ENCODE results near the gene UBE2I.

The UBE2I gene

DNA sequence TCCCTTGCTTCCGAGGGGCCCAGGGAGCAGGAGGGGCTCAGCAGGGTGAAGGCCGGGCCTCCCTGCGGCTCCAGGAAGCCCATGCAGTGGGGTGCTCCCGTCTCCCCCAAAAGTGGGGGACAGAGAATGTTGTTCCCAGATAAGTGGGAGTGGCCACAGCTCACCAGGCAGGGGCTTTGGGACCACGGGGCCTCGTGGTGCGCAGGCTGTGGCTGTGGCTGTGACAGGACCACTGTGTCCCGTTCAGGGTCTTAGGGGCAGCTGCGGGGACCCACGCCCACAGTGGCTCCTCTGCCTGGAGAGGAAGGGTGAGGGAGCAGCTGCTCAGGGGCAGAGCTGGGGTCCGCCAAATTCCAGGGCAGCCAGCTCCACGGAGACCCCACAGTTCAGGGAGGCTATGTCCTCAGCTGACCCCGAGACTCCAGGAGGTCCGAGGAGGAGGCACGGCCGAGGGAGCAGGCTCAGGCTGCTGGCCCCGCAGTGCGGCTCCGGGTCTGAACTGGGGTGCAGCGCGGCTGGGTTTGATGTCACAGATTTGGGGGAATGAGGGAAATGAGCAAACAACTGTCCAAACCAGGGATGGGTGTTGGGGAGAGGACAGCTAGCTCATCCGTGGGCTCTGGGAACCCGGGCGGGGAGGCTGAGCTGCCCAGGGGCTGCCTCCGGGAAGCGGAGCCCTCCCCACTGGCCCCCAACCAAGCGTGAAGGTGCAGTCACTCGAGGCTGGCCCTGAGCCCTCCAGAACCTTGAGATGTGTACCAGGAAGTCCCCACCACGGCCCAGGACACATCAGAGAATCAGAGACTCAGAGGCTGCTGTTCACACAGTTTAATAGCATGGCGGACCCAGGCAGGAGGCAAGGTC, 30.1 kb upstream of the UBE2I start:
- H3K9me3 ChIP-seq (ENCODE audit: insufficient read depth, low read length): no peaks in the 10 kb centered on the region
- no peak overlapping the region for H3K4me3 ChIP-seq (ENCODE audit: low read length)
- no peak overlapping the region for H3K9ac ChIP-seq (ENCODE audit: low read length)
- no peak overlapping the region for H3K27ac ChIP-seq (ENCODE audit: low read length)
- H3K4me2 ChIP-seq (ENCODE audit: low read length): no peak overlapping the region
- H3K79me2 ChIP-seq (ENCODE audit: low read length): no peaks in the 10 kb centered on the region
- no peaks in the 10 kb centered on the region for H3K4me1 ChIP-seq (ENCODE audit: low read length)
- no peaks in the 10 kb centered on the region for H3K36me3 ChIP-seq (replicated peaks; ENCODE audit: low read depth, low read length)
- TF ChIP-seq, protein P1, sequence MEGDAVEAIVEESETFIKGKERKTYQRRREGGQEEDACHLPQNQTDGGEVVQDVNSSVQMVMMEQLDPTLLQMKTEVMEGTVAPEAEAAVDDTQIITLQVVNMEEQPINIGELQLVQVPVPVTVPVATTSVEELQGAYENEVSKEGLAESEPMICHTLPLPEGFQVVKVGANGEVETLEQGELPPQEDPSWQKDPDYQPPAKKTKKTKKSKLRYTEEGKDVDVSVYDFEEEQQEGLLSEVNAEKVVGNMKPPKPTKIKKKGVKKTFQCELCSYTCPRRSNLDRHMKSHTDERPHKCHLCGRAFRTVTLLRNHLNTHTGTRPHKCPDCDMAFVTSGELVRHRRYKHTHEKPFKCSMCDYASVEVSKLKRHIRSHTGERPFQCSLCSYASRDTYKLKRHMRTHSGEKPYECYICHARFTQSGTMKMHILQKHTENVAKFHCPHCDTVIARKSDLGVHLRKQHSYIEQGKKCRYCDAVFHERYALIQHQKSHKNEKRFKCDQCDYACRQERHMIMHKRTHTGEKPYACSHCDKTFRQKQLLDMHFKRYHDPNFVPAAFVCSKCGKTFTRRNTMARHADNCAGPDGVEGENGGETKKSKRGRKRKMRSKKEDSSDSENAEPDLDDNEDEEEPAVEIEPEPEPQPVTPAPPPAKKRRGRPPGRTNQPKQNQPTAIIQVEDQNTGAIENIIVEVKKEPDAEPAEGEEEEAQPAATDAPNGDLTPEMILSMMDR (IDR thresholded peaks at IDR 0.05; ENCODE audit: low read depth, low read length): no peak
- TF ChIP-seq EZH2phosphoT487 (IDR thresholded peaks at IDR 0.05; ENCODE audit: low read depth): no peak
- H2AFZ ChIP-seq (ENCODE audit: low read depth, low read length): no peak overlapping the region
- no peaks in the 10 kb centered on the region for H4K20me1 ChIP-seq (ENCODE audit: insufficient read depth, low read length)
- H3K27me3 ChIP-seq (ENCODE audit: low read depth, low read length): no peaks in the 10 kb centered on the region

DNA sequence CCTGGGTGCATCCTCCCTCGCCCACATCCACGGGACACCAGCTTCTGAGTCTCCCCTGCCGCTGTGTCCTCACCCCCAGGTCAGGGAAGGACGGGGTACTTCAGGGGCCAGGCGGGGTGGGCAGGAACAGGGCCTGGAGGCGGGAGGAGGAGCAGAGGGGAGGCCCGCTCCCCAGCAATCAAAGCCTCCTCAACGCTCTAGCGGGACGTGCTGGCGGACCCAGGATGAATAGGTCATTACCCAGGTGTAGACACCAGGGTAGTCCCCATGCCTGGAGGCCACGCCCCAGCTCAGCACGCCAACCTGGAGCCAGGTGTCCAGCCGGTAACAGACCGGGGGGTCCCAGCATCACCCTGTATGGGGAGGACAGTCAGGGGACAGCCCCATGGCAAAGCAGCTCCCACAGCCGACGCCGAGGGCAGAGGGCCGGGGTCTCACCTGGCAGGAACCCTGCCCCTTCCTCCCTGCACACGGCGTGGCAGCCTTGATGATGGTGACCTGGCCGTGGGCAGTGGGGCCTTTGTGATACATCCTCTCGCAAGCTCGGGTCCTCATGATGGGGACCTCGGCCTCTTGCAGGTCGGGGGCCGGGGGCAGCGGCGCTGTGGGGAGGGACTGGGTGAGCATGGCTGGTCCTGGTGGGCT, 29.4 kb upstream of the UBE2I start:
- H3K27me3 ChIP-seq (ENCODE audit: low read depth, low read length): no peaks in the 10 kb centered on the region
- no peak overlapping the region for H3K4me3 ChIP-seq (ENCODE audit: low read length)
- H3K4me2 ChIP-seq (ENCODE audit: low read length): no peak overlapping the region
- no peak overlapping the region for H3K9ac ChIP-seq (ENCODE audit: low read length)
- H2AFZ ChIP-seq (ENCODE audit: low read depth, low read length): no peak overlapping the region
- no peak for TF ChIP-seq EZH2phosphoT487 (IDR thresholded peaks at IDR 0.05; ENCODE audit: low read depth)
- TF ChIP-seq, protein P1 (IDR thresholded peaks at IDR 0.05; ENCODE audit: low read depth, low read length): no peak
- H3K27ac ChIP-seq (ENCODE audit: low read length): no peak overlapping the region
- H3K9me3 ChIP-seq (ENCODE audit: insufficient read depth, low read length): no peaks in the 10 kb centered on the region
- H4K20me1 ChIP-seq (ENCODE audit: insufficient read depth, low read length): no peaks in the 10 kb centered on the region
- no peaks in the 10 kb centered on the region for H3K36me3 ChIP-seq (replicated peaks; ENCODE audit: low read depth, low read length)
- no peaks in the 10 kb centered on the region for H3K4me1 ChIP-seq (ENCODE audit: low read length)
- H3K79me2 ChIP-seq (ENCODE audit: low read length): no peaks in the 10 kb centered on the region

DNA sequence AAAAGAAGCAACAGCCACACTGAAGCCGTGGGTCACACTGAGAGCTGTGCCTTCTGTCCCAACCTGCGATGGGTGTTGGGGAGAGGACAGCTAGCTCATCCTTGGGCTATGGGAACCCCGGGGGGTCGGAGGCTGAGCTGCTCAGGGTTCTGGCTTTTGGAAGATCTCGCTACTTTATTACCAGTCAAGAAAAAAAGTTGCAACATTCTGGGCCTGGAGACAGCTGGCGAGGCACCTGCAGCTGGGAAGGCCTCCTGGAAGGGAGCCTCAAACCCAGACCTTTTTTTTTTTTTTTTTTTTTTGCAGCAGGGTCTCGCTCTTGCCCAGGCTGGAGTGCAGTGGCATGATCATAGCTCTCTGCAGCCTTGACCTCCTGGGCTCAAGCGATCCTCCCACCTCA, 28.7 kb upstream of the UBE2I start:
- H3K36me3 ChIP-seq (replicated peaks; ENCODE audit: low read depth, low read length): no peaks in the 10 kb centered on the region
- no peak overlapping the region for H3K4me2 ChIP-seq (ENCODE audit: low read length)
- no peak overlapping the region for H3K4me3 ChIP-seq (ENCODE audit: low read length)
- H3K27ac ChIP-seq (ENCODE audit: low read length): no peak overlapping the region
- no peaks in the 10 kb centered on the region for H3K27me3 ChIP-seq (ENCODE audit: low read depth, low read length)
- no peaks in the 10 kb centered on the region for H3K79me2 ChIP-seq (ENCODE audit: low read length)
- no peak overlapping the region for H3K9ac ChIP-seq (ENCODE audit: low read length)
- H2AFZ ChIP-seq (ENCODE audit: low read depth, low read length): no peak overlapping the region
- no peaks in the 10 kb centered on the region for H3K4me1 ChIP-seq (ENCODE audit: low read length)
- TF ChIP-seq, protein P1 (IDR thresholded peaks at IDR 0.05; ENCODE audit: low read depth, low read length): no peak
- TF ChIP-seq EZH2phosphoT487 (IDR thresholded peaks at IDR 0.05; ENCODE audit: low read depth): no peak
- no peaks in the 10 kb centered on the region for H4K20me1 ChIP-seq (ENCODE audit: insufficient read depth, low read length)
- no peaks in the 10 kb centered on the region for H3K9me3 ChIP-seq (ENCODE audit: insufficient read depth, low read length)

DNA sequence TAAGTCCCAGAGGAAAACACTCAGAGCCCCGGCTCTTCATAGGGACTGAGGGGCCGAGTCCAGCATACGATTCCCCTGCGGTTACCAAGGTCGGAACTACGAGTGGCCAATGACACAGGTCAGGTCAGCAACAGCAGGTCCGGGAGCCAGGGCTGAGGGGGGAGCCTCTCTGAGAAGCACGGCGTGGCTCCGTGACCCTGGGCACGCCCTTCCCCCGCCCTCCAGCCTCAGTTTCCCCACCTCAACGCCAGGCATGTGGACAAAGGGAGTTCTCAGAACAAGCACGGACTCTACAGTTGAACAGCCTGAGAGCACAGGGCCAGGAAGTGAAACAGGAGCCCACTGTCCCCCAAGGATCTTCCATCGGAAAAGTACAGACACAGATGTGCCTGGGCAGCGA, 27.9 kb upstream of the UBE2I start:
- H3K9ac ChIP-seq (ENCODE audit: low read length): no peak overlapping the region
- no peaks in the 10 kb centered on the region for H3K36me3 ChIP-seq (replicated peaks; ENCODE audit: low read depth, low read length)
- H2AFZ ChIP-seq (ENCODE audit: low read depth, low read length): no peak overlapping the region
- H4K20me1 ChIP-seq (ENCODE audit: insufficient read depth, low read length): no peaks in the 10 kb centered on the region
- no peaks in the 10 kb centered on the region for H3K9me3 ChIP-seq (ENCODE audit: insufficient read depth, low read length)
- no peaks in the 10 kb centered on the region for H3K79me2 ChIP-seq (ENCODE audit: low read length)
- TF ChIP-seq, protein P1 (IDR thresholded peaks at IDR 0.05; ENCODE audit: low read depth, low read length): no peak
- no peak for TF ChIP-seq EZH2phosphoT487 (IDR thresholded peaks at IDR 0.05; ENCODE audit: low read depth)
- H3K27me3 ChIP-seq (ENCODE audit: low read depth, low read length): no peaks in the 10 kb centered on the region
- no peaks in the 10 kb centered on the region for H3K4me1 ChIP-seq (ENCODE audit: low read length)
- H3K27ac ChIP-seq (ENCODE audit: low read length): no peak overlapping the region
- H3K4me3 ChIP-seq (ENCODE audit: low read length): no peak overlapping the region
- H3K4me2 ChIP-seq (ENCODE audit: low read length): no peak overlapping the region
